Tongue (tissue), 2 donors: Measurements from ENCODE around the gene FCN3. TPM values are rescaled to one million over a fixed set of nuclear protein-coding genes. Genes with fewer than 3 reads are reported as not detected.

Experiments
- DNase-seq: peaks from one replicate; pipeline ENCODE4 v3.0.0-alpha.2; 2015
- total RNA-seq: library from RNA; depleted of rRNA; stranded (reverse); fragments of >200 nt; gene quantifications from one replicate; pipeline ENCODE4 v1.2.3, GENCODE V29; 2014

The FCN3 gene
- total RNA-seq, 1 donor from 2014 or later = 0.82 TPM

DNA sequence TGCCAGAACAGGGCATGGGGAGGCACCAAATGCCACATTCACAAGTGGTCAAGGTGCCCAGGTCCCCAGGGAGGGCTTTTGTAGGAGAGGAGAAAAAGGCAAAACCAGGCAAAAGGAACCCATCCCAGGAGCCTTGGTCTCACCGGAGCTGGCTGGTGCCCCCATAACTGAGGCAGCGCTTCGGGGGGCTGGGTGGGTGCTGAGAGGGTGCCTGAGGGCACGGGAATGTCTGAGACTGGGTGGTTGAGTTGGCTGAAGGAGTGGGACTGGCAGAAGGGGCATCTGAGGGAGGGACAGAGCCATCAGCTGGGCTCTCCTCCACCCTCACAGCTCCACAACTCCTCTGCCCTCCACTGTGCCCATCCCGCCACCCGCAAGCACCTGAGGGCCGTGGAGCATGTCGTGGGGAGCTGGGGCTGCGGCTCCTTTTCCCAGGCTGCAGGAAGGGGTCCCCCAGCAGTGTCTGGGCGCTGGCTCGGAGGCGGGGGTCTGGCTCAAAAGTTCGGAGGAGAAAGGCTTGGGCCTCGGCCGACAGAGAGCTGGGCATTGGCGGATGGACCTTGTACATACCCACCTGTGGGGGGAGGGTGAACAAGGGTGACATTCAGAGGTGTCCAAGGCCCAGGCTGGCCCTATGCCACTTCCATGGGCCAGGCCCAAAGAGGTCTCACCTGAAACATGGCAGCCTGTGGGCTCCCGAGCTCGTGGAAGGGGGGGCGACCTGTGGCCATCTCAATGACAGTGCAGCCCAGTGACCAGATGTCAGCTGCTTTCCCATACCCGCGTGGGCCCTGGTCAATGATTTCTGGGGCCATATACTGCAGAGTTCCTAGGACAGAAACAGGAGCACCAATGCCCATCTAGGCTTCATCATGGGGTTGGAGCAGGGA lies 16.3 kb downstream of the FCN3 start:
- no peak for DNase-seq

DNA sequence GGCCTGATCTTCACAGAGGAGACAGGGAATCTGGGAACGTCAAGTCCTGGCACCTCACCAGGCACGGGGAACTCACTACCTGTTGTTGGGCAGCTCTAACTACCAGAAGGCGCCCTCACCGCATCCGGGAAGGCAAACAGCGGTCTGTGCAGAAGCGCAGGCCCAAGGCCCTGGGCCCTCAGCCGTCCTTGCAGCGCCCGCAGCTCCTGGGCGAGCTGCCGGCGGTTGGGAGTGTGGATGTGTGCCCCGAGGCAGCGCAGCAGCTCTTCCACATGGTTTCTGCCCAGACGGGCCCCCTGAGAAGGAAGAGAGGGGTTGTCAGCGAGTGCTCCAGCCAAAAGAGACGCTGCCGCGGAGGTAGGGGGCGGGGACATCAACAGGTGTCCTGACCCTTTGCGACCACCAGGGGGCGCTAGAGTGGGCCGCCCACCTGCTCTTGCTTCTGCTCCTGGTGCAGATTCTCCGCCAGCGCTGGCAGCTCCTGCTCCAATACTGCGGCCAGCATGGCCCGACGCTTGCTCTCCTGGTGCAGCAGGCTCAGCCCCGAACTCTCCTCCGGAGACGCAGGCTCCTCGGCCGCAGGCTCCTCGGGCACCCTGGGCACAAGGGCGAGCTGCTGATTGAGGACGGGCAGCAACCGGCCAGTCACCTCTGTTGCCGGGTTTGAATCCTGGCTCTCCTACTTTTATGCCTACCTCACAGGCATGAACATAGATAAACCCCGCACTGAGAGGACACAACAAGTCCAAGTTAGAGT lies 17.2 kb downstream of the FCN3 start:
- DNase-seq = peak; percentile 86

DNA sequence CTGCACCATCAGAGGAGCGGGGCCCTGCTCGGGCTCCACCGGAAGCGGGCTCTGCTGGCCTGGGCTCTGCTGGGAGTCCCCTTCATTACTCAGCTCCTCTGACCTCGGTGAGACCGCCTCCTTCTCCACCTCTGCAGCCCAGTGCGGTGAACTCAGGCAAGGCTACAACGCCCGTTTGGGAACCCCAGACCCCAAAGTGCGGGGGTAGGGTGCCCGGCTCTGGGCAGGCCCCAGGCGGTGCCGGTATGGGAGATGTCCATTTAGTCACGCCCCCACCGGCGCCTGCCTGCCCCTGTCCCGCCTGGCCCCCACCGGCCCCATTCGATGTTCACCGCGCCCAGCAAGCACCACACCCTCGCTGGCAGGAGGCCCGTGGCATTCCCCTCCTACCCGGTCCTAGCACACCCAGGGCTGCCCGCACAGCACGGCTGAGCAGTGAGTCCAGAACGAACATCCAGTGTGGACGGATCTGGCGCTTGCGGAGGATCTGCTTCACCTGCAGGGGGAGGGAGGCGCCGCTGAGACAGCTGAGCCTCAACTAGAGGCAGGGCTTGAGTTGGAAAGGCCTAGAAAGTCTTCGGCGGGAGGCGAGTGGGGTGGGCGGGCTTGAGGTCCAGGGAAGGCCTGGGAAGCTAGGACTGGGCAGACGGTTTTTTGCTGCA lies 17.9 kb downstream of the FCN3 start:
- peak; percentile 57 for DNase-seq

DNA sequence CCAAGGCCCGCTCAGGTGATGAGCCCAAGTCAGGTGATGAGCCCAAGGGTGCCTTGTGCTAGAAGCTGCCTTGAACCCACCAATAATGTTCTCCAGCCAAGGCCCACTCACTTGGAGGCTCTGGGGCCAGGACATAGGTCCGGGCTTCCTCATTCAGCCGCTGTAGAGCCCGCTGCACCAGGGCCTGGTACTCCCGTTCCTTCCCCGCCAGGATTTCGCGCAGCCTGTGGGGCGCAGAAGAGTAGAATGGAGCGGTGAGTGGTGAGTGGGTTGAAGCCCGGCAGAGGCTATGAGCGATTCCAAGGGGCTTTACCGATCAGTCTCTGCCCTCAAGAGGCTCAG lies 18.4 kb downstream of the FCN3 start:
- DNase-seq = no peak

DNA sequence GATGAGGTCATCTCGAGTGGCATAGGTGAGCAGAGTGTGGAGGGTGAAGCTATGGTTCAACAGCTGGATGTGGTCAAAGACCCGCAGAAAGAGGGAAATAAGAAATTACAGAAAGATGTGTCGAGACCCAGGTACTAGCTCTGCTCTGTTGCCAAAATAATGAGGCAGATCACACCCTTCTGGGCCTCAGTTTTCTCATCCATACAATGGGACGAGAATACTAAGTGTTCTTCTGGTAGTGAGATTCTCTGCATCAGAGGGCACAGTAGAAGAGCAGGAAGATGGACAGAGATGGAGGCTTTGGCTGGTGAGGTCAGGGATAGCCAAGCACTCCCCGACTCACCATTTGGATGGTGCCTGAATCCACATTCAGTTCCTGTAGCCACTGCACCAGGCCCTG lies 18.9 kb downstream of the FCN3 start:
- DNase-seq = no peak

DNA sequence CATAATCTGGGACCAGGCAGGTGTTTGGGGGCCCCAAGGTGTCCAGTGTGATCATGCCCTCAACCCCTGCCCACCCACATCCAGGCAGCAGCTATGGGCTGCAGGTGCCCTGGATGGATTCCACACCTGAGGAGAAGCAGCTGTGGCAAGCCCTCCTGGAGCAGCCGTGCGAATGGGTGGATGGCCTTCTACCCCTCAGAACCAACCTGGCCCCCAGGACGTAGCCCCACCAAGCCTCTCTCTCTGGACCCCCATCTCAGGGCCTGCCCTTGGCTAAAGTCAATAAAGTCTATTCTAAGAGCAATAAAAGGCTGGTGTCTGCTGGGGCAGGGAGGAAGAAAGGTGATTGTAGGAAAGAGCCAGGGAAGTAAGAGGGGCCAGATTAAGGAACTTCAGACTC lies 21.0 kb downstream of the FCN3 start:
- DNase-seq = no peak

DNA sequence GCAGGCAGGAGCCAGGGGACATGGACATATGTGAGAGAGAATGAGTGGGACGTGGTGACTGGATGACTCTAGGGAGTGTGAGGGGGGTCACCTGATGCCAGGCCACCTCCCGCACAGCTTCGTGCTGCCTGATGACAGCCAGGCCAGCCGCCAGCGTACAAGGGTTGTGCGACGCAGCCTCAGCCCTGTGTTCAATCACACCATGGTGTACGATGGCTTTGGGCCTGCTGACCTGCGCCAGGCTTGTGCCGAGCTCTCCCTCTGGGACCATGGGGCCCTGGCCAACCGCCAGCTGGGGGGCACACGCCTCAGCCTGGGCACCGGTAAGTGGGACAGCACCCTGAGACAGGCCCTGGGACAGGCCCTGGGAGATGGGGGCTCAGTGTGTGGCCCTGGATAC lies 21.5 kb downstream of the FCN3 start:
- DNase-seq = no peak

DNA sequence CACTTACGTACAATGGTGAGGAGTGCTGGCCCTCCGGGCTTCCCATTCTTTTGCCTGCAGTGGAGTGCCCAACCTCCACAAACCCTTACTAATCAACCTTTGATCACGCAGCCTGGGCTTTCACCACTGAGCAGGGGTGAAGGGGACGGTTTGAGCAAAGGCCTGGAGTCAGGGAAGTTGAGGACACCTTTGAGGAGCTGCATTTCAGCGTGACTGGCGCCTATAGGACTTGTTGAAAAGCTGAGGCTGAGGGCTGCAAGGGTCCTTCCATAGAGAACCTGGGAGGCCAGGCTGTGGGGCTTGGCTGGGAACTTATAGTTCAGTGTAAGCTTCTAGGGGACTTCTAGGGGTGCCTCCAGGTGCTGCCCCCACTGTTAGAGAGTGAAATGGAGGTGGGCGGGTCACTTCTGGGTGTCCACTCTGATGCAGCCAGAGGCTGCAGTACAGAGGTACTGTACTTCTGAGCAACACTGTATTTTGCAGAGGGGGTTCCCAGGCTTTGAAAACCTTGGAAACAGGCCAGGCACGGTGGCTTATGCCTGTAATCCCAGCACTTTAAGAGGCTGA lies 23.0 kb downstream of the FCN3 start:
- DNase-seq = no peak

DNA sequence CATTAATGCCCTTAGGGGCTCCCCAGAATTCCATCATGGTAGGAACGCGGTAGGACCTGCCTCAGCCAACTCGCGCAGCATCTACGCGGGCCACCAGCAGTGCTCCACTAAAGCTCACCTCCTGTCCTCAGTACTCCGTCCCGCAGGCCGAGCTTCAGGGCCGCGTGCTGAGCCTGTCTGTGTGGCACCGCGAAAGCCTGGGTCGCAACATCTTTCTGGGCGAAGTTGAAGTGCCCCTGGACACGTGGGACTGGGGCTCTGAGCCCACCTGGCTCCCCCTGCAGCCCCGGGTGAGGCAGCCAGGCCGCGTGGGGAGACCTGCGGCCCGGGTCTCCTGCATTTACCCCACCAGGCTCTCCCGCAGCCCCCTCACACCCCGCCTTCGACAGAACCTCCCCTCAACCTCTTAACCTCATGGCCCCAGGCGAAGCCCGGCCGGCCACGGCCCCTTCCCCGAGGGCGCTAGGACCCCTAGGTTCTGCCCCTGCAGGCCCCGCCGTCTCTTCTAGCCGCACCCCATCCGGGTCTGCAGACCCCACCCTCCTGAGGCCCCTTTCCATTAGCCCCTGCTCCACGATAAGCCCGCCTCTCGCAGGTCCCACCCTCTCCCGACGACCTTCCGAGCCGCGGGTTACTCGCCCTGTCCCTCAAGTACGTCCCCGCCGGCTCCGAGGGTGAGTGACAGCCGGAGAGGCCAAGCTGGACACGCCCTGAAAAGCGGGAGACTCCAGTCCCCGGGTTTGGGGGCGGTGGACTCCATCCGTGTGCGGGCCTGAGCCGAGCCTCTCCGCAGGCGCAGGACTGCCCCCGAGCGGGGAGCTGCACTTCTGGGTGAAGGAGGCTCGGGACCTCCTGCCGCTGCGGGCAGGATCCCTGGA lies 23.7 kb downstream of the FCN3 start:
- peak; percentile 67 for DNase-seq

DNA sequence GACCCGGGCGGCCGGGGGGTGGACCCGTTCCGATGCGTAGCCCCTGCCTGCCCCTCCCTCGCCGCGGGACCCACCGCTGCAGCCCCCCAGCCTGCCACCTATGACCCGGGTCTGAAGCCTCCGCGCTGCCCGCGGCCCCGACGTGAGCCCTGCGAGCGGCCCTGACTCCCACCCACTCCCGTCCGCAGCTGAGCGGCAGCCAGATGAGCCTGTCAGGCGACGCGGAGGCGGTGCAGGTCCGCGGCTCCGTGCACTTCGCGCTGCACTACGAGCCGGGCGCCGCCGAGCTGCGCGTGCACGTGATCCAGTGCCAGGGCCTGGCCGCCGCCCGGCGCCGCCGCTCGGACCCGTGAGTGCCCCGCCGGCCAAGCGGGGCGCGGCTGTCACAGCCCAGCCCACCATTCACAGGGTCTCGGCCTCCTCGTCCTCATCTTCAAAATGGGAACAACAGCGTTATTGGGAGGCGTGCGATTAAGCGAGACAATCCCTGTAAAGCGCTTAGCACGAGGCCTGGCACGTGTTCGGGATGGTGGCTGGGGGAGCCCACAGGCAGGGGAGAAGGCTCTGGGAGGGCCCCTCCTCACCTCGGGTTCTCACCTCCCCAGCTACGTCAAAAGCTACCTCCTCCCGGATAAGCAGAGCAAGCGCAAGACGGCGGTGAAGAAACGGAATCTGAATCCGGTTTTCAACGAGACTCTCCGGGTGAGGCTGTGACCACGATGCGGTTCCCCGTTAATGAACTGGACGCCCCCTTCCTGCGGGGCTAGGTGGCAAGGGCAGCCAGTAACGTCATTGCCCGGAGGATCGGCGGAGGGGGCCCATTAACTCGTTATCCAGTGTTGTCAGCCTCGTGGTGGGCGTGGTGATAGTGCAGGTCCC lies 24.6 kb downstream of the FCN3 start:
- peak; percentile 78 for DNase-seq

DNA sequence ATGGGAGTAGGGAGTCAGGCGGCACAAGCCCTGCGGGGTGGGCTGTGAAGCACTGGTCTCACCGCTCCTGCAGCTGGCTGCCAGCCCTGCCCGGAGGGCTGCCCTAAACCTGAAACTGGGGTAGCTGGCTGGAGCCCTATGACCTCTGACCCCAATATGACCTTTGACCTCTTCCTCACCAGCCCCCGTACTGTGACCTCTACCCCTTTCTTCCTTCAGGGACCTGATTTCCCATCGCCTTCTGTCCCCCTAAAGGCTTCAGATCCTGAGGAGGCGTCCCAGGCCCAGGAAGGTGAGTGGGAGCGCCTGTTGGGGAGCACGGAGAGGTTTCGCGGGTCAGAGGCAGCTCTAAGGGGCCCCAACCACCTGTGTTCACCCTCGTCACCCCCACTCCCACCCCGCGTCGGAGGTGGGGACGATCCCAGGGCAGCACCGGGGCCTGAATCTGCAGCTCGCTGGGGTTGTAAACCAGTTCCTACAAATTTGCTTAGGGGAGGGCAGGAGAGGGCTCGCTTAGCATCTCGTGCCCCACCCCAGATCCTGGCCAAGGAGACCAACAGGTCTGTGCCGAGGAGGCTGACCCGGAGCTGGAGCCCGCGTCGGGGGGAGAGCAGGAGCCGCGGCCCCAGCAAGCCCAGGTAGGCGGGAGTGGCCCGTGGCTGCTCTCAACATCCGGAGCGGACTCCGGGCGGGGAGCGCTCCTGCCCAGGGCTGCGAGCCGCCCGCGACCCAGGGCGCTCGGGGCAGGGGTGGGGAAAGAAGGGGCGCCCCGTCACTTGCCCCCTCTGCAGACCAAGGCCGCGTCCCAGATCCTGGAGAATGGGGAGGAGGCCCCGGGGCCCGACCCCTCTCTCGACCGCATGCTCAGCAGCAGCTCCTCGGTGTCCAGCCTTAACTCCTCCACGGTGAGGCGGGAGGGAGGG lies 25.5 kb downstream of the FCN3 start:
- peak; percentile 55 for DNase-seq

DNA sequence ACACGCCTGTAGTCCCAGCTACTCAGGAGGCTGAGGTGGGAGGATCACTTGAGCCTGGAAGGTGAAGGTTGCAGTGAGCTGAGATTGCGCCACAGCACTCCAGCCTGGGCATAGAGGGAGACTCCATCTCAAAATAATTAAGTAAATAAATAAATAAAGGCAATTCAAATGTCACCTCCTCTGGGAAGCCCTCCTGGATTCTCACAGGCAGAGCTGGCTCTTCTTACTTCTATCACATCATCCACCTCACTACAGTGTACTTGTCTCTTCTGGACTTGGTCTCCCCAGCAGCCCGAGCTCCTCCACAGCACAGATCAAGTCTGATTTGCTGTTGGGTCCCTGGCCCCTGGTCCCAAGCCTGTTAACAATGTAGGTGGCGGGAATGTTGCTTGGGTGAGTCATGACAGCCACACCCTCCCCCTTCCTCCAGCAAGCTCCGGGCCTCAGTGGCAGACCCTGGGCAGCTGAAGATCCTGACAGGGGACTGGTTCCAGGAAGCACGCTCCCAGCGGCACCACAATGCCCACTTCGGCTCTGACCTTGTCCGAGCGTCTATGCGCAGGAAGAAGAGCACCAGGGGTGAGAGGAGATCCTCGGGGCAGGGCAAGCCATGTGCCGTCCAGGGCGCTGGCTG lies 27.5 kb downstream of the FCN3 start:
- DNase-seq = no peak

DNA sequence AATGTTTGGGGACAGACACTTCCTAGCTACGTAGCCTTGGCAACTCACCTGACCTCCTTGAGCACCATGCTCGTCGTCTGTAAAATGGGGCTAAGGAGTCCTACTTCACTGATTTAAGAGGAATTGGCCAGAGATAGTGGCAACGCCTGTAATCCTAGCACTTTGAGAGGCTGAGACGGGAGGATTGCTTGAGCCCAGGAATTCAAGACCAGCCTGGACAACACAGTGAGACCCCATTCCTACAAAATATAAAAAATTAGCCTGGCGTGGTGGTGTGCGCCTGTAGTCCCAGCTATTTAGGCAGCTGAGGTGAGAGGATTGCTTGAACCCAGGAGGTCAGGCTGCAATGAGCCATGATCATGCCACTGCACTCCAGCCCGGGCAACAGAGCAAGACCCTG lies 28.3 kb downstream of the FCN3 start:
- DNase-seq = no peak

DNA sequence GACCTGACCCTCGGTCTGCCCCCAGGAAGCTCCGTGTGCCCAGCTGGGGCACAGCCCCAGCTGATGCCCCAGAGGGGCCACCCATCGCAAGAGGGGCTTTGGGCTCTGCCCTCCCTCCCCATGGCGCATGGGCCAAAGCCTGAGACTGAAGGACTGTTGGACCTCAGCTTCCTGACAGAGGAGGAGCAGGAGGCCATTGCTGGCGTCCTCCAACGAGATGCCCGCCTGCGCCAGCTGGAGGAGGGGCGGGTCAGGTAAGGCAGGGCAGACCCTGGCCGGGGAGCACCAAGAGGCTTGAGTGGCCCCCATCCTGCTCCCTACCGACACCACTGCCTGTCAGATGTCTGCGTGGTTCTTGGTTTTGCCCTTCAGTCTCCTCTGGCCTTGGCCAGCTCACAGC lies 29.4 kb downstream of the FCN3 start:
- no peak for DNase-seq

DNA sequence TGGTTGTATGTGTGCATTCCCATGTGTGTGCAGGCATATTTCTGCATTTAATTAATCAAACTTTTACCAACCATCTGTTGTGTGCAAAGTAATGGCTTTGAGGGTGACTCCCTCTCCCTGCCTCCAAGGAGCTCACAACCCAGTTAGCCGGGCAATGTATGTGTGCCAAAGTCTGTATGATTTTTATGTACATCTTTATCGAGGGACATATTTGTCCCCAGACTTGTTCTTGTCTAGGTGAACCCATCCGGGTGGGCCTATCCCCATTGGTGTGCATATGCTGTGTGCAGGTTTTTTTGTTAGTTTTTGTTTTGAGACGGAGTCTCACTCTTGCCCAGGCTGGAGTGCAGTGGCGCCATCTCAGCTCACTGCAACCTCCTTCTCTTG lies 31.0 kb downstream of the FCN3 start:
- DNase-seq = no peak

DNA sequence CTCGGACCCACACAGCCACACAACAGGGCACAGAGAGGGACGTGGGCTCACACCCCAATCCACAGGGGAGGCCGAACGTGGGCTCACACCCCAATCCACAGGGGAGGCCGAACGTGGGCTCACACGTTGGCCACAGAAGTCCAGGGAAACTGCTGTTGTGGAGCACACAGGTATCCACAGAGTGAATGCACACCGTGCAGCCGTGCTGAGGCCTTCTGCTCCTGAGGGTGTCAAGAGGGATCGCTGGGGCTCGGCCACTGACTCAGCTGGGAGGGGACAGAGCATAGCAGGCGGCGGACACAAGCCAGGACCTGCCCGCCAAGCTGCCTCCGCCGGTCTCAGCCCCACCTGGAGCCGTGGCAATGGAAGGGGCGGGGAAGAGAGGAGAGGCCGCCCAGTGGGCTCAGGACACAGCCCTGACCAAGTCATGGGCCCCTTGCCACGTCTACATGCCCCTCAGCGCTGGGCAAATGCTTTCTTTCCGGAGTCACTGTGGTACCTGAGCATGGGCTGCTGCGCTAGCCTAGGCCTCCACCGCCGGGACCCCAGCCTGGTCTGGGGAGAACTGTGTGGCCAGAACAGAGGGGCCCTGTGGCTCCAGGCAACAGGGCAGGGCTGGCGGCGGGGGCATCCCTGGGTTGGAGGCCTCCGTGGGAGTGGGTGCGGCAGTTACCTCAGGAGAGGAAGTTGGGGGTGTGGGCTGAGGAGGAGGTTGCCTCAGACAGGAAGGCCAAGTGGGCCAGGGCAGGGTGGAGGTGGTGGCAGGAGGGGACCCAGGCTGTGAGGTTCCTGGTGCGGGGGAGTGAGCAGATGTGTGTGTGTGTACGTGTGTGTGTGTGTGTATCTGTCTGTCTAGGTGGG lies 31.6 kb downstream of the FCN3 start:
- DNase-seq = peak; percentile 31

DNA sequence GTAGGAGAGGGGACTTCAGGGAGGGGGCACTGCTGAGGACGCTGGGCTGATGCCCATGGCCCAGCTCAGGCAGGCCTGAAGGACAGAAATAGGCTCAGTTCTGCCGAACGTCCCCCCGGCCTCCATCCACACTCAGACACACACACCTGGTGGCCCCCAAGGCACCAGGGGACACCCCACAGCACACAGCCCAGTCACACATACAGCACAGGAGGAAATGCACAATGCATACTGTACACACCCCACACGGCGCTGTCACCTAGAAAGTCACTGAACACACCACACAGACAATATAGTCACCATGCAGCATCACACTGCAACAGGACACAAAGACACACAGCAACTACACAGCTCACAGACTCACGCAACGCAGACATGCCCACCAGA lies 32.2 kb downstream of the FCN3 start:
- no peak for DNase-seq
